GM12872 (cell line): Measurements from ENCODE around the gene AP1G2.

Experiments used
- CTCF ChIP-seq: IDR thresholded peaks from 3 replicates; pipeline ENCODE4 v1.5.1; 2011; ENCODE audit warnings: low read depth, mild to moderate bottlenecking, low read length, moderate library complexity; ENCODE audit not compliant: insufficient read depth

Gene AP1G2

DNA sequence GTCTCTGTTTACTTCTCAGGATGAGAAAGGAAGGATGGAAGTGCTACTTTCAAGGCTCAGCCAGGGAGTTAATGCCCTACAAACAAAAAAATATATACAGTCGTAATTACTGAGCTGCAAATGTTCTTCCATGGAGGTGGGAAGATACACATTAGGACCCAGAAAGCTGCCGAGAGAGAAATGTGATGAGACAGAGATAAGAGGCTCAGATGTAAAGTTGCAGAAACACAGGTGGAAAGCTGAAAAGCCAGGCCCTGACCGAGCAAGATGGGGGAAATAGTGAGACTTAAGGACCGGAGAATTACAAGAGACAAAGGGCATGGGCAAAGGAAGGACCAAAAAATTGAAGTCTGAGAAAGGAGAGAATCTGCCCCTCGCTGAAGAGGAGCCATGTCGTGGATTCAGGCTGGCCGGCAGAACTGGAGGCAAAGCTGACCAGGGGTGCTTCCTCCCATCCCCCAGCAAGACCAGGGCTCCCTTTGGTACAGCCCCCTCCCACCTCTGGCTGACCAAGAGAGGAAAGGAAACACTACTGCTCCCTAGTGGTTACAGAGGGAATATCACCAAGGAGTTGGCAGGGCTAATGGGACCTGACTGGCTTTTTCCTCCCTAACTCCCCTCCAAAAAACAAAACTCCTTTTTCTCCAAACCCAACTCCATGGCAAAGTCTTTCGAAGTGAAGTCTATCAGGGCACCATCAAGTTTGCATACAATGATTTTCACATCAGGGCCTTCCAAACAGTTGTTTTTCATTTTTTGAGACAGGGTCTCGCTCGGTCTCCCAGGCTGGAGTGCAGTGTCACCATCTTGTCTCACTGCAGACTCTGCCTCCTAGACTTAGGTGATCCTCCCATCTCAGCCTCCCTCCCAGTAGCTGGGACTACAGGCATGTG lies 28.1 kb downstream of the AP1G2 start:
- peak; percentile 92 for TF ChIP-seq CTCF

DNA sequence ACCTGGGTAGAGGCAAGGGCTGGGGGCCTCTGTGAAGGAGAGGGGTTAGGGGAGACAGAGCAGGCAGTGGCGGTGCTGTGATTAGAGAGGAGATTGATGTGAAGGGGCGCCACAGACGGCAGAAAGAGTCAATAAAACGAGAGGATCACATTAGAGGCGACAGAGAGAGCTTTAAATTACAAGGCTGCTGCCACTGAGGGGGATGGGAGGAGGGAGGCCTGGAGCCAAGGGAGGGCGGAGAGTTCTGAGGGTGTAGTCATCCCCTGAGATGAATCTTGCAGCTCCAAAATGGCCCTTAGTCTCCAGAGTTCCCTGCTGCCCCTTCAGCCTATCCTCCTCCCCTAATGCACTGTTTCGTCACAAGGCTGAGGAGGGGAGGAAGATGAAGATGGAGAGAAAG lies 28.8 kb downstream of the AP1G2 start:
- TF ChIP-seq CTCF: no peak

DNA sequence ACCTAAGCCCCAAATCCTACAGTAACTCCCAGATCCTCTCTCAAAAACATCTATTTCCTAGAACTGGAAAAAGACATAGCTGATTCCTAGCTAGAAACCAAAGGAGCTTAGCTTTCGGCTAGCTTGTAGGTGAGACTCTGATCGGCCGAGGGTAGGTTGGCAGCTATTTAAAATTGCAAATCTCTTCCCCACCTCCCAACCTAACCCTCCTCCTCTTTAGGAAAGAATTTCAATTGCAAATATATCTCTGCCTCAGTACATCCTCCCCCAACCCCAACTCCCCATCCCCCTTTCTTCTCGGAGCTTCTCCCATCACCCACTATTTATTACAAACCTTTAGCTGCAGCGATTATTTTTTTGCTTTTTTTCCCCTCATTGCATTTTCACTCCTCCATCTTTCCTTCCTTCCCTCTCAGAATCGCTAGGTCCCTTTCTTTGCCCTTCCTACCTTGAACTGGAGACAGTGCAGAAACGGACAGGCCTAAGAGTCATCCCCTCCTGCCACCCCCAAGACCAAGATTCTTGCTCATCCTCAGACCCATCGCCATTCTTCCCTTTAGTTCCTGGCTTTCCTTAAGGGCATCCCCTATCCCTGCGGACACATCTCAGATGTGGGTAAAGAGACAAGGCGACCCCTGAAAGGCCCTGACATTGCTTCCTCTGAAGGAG lies 29.4 kb downstream of the AP1G2 start:
- TF ChIP-seq CTCF: no peak

DNA sequence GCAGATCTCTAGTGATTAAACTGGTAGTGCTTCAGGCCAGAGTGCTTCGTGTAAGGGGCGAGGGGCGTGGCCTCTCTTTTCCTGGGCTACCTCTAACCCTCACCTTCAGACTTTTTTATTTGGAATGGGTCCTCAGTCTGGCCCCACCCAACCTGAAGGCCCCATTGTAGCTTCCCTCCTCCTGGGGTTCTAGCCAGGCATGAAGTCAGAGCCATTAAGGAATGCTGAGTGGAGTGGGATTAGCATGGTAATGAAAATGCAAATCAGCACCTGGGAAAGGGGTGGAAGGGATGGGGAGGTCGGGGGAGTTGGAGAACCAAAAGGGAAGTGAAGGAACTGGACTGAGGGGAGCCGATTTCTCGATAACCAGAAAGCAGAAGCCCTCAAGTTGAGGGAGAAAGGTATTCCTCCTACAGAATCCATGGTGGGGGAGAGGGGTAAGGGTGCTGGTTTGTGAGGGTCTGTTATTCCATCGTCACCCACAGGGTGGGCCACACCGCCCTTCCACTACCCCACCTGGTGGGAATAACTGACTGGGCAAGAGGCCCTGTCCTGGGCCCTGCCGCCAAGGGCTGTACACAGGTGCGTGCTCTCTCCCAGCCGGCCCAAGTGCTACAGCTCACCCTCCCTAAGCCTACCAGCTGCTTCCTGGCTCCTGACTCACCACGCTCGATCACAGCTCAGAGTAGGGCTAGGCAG lies 30.1 kb downstream of the AP1G2 start:
- no peak for TF ChIP-seq CTCF

GRCh38 chr14:23536494-23536893 lies 31.1 kb downstream of the AP1G2 start:
- no peak for TF ChIP-seq CTCF

GRCh38 chr14:23535943-23536342 lies 31.6 kb downstream of the AP1G2 start:
- no peak for TF ChIP-seq CTCF
